Measurements from ENCODE around the gene PRLR. TPM values are rescaled to one million over a fixed set of nuclear protein-coding genes. Genes with fewer than 3 reads are reported as not detected.
"Not testable (repeated sequence)": the region's sequence is repeated elsewhere in the genome, so short reads cannot be mapped to it uniquely, and the experiment has no call there.

The PRLR gene
- 0.10 TPM in 2 replicates for polyA plus RNA-seq (2014; cell fraction: cytosol; rRNA removed)
- 0.22 and 0.67 TPM in 2 replicates for polyA plus RNA-seq (2014; cell fraction: nucleus; rRNA removed)

DNA sequence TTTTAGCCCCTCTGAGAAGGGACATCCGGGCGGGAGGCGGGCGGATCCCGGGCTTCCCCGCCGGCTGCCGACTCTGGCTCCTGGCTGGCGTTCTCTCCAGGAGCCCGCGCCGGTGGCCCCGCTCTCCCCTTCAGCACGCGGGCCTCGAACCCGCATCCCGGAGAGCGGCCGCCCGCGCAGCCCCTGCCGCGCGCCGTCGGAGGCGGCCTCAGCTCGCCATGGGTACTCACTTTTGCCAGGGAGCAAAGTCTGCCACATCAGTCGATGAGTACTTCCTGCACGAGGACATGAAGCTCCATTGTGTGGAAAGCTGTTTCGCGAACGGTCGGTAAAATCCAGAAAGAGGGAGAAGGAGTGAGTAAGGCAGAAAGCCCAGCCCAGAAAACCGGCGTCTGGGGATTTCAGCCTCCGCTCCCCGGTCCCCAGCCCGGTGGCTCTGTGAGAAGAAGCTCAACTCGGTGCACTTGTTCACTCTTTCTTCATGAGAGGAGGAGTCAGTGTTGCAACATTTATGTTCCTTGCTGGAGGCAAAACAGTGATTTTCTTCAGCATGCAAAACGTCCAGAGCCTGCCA, at the start of gene PRLR:
TSS of gene PRLR (minus strand) at position 450 of the 574 bp plus-strand sequence. CDS start 140,867 bp downstream, outside the sequence.
- DNase-seq (ENCODE audit: low spot score) = peak; percentile 36

GRCh38 chr5:35274839-35275509, 44.7 kb upstream of the PRLR start:
- no peak for DNase-seq (ENCODE audit: low spot score)

- no peak for DNase-seq (ENCODE audit: low spot score)
Observed at GRCh38 chr5:35269006-35269405, 38.7 kb upstream of the PRLR start.

- no peak for DNase-seq (ENCODE audit: low spot score)
Observed at GRCh38 chr5:35266276-35266675, 36.0 kb upstream of the PRLR start.

DNA sequence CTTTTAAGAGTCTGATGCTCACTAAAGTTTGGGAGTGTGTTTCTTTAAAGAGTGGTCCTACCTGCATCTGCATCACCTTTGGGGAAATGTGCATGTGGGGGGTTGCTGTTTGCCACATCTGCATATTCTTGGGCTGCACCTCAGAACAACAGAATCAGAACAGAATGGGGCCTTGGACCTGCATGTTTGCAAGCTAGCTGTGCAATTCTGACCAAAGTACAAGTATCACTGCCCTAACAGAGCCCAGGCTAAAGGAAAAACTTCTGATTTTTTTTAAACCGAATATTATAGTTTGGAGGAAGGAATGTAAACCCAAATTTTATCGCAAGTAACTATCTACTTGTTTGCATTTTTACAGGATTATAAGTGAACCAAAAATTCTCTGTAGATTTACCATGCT, 34.2 kb upstream of the PRLR start:
- DNase-seq (ENCODE audit: low spot score) = no peak

GRCh38 chr5:35263266-35263877, 33.1 kb upstream of the PRLR start:
- no peak for DNase-seq (ENCODE audit: low spot score)

DNA sequence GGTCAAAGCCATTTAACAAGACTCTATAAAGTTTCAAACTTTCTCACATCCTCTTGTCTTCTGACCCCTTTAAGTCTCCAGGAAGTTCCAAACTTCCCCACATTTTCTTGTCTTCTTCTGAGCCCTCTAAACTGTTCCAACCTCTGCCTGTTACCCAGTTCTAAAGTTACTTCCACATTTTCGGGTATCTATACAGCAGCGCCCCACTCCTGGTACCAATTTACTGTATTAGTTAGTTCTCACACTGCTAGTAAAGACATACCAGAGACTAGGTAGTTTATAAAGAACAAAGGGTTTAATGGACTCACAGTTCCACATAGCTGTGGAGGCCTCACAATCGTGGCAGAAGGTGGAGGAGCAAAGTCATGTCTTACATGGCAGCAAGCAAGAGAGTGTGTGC, 23.3 kb upstream of the PRLR start:
- DNase-seq (ENCODE audit: low spot score) = no peak

DNA sequence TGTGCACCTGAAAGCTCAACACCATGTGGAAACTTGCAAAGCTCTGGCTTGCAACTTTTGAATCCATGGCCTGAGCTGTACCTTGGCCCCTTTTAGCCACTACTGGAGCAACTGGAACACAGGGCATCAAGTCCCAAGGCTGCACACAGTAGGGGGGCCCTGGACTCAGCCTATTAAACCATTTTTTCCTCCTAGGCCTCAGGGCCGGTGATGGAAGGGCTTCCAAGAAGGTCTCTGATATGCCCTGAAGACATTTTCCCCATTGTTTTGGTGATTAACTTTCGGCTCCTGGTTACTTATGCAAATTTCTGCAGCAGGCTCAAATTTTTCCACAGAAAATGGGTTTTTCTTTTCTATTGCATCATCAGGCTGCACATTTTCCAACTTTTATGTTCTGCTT, 22.7 kb upstream of the PRLR start:
- no peak for DNase-seq (ENCODE audit: low spot score)

- DNase-seq (ENCODE audit: low spot score) = no peak
Observed at GRCh38 chr5:35248843-35249780, 18.8 kb upstream of the PRLR start.

- DNase-seq (ENCODE audit: low spot score) = no peak
Observed at GRCh38 chr5:35247648-35248034, 17.4 kb upstream of the PRLR start.

DNA sequence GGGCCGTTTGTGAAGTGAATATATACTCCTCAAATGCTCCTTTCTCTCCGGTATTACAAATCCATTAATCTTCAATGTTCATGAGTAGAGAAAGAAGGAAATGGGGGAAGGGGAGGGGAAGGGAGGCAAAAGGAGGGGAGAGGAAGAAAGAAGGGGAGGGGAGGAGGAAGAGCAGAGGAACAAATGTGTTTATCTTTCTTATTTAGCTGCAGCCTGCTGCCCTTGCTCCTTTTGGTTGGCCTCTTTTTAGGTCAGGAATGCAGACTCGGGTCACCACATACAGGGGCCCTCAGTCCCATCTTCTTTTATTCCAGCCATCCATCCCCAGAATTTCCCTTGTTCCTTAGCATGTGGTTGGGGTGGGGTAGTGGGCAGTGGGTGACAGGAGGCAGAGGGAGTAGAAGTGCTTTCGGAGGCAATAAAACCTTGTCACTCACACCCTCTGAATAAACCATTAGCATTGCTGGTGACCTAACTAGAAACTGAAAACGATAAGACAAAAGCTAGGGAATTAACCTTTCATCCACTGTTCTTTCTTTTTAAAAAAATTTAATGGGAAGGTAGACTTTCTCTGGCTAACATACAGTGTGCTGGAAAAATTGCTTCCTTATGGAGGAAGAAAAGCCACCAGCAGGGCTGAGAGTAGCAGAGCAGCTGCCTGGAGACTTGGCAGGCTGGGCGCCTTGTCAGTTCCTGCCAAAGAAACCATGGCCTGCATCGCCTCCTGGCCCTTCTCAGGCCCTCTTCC, 16.8 kb upstream of the PRLR start:
- DNase-seq (ENCODE audit: low spot score) = no peak

- DNase-seq (ENCODE audit: low spot score) = peak; percentile 28
Observed at GRCh38 chr5:35246411-35246810, 16.1 kb upstream of the PRLR start.

- not testable (repeated sequence) for DNase-seq (ENCODE audit: low spot score)
Observed at GRCh38 chr5:35245371-35245770, 15.1 kb upstream of the PRLR start.

GRCh38 chr5:35244171-35244570, 13.9 kb upstream of the PRLR start:
- no peak for DNase-seq (ENCODE audit: low spot score)

GRCh38 chr5:35242702-35243258, 12.5 kb upstream of the PRLR start:
- DNase-seq (ENCODE audit: low spot score) = no peak

- no peak for DNase-seq (ENCODE audit: low spot score)
Observed at GRCh38 chr5:35240892-35241291, 10.6 kb upstream of the PRLR start.

DNA sequence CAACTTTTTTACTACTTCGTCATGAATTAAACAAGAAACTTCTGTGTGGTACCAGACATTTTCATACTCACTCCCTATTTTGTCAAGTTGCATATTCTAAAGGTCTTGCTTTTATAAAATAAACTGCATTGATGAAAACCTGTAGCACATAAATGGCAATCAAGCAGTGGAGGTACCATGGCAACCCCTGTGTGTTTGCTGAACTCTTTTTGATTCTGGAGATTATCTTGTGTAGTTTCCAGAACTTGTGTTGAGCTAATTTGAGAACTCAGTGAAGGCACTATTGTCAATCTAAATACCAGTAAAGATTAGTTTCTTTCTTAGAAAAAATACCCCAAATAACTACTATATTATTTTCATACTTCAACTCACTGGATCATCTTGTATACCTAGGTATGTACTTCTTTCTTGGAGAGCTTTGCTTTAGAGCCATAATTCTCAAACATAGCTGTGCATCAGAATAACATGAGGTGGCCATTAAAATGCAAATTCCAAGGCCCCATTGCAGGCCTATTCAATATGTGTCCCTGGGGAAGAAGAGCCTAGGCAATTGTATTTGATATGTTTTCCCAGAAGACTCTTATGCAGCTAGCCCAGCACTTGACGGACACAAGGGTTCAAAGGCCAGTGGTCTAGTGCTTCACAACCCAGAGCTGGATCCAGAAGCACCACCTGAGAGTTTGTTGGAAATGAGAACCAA, 9.8 kb upstream of the PRLR start:
- no peak for DNase-seq (ENCODE audit: low spot score)

DNA sequence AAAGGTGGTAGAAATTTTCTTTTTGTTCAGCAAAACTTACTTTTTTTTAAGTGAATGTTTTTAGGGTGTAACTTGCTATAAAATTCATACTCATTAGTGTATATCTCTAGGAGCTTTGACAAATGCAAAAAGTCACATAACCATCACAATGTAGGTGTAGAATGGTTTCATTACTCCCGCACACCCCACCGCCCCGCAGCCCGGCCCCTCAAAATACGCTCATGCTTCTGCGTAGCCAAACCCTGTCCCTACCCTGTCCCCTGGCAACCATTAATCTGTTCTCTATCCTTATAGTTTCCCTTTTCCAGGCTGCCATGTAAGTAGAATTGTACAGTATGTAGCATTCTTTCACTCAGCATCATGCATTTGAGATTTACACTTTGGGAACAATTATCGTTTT, 9.2 kb upstream of the PRLR start:
- no peak for DNase-seq (ENCODE audit: low spot score)

DNA sequence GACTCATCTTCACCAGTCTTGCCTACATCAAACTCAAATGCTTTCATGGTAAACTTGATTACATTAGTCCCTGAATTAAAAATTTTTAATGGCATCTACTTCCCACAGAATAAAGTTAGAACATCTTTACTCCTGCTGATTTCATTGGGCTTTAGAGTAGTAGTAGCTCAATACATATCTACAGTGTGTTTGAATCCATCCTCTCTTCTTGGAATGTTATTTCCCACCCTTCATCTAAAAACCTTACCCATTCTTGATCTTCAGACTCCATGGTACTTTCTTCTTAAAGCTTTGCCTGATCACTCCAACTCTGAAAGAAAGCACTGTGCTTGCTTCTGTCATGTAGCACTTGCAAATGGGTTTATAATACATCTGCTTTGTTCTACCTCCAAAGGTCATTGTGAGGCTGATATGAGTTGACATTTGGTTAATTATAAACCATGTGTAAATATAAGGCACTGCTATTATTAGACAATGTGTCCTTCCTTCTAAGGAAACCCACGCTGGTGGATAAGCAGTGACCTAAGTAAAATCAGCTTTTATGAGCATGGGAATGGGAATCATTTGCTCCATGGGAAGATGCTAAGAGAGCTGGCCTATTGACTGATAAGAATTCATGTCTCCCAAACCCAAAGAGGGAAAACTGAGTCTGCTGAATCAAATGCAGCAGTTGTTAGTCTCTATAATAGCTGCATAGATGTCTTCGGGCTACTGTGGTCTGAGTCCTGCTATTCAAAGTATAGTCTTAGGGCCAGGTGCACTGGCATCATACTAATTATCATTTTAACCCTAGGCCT, 7.5 kb upstream of the PRLR start:
- no peak for DNase-seq (ENCODE audit: low spot score)

Measured in SK-N-DZ (cell line).